ENCODE data around the gene BCKDHB. TPM values are rescaled to one million over a fixed set of nuclear protein-coding genes. Genes with fewer than 3 reads are reported as not detected.

Gene BCKDHB
- total and polyA plus RNA-seq, 9 donors, result 12.0 to 33.4 (median 18.7) TPM

DNA sequence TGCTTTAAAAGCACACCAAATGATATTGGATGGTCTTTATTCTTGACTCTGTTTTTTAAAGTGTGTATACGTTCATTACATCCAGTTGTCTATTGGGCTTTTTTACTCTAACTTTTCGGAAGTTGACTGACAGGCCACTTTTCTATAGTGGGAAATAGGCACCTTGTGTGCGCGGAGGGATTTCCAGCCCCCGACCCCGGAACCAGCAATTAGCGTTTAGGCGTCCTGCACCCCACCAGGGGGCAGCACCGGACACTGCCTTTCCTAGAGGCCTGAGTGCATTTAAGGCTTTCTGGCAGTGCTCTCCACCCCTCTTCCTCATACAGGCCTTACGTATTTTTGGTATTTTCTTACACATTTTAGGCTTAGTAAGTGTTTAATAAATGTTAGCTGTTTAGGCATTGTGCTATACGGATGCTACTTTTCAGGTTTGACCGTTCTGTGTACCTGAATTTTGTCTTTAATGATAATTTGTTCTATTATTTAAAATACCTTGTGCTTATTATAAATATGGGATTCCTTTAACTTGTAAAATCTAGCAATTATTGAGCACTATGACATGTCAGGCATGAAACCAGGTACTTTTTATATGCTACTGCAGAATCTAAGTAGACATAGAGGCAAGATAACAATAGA, 231.8 kb downstream of the BCKDHB start:
- DNase-seq, result peak in 4 of 5 donors; percentile 28 to 54 (median 32)
- WGBS, 3 donors, result 78 to 84% (median 80%) methylated on average over 12 of the region's 12 CpGs
- H3K27ac ChIP-seq, result no peak overlapping the region

GRCh38 chr6:80339421-80339820, 232.9 kb downstream of the BCKDHB start:
- H3K36me3 ChIP-seq, result no peaks in the 10 kb centered on the region
- H3K4me1 ChIP-seq (ENCODE audit: insufficient read depth), result no peaks in the 10 kb centered on the region
- H3K9me3 ChIP-seq, result no peaks in the 10 kb centered on the region
- no peaks in the 10 kb centered on the region for H3K27me3 ChIP-seq
- no peak for DNase-seq
- TF ChIP-seq CTCF (IDR thresholded peaks at IDR 0.05) (no peak), EP300 (IDR thresholded peaks at IDR 0.05) (no peak), POLR2A (IDR thresholded peaks at IDR 0.05) (no peak)
- H3K27ac ChIP-seq, result no peak overlapping the region
- intact Hi-C loops (cut with DNase I), result no loop called here
- no peak overlapping the region for H3K4me3 ChIP-seq

More for the DNA sequence above, 231.8 kb downstream of the BCKDHB start:
- TF ChIP-seq POLR2A (IDR thresholded peaks at IDR 0.05), result no peak
- no peak for TF ChIP-seq CTCF (IDR thresholded peaks at IDR 0.05)
- TF ChIP-seq EP300 (IDR thresholded peaks at IDR 0.05), result no peak
- H3K9me3 ChIP-seq, result no peaks in the 10 kb centered on the region
- no peaks in the 10 kb centered on the region for H3K36me3 ChIP-seq
- no peaks in the 10 kb centered on the region for H3K27me3 ChIP-seq
- intact Hi-C loops (cut with DNase I), result no loop called here
- H3K4me1 ChIP-seq (ENCODE audit: insufficient read depth), result no peaks in the 10 kb centered on the region
- H3K4me3 ChIP-seq, result no peak overlapping the region

- DNase-seq, result no peak
- whole genome bisulfite sequencing, 3 donors, result 88 to 94% (median 91%) methylated on average over 4 of the region's 4 CpGs
- intact Hi-C loops (cut with DNase I), result no loop called here
Measured at GRCh38 chr6:80340280-80340679, 233.8 kb downstream of the BCKDHB start.

DNA sequence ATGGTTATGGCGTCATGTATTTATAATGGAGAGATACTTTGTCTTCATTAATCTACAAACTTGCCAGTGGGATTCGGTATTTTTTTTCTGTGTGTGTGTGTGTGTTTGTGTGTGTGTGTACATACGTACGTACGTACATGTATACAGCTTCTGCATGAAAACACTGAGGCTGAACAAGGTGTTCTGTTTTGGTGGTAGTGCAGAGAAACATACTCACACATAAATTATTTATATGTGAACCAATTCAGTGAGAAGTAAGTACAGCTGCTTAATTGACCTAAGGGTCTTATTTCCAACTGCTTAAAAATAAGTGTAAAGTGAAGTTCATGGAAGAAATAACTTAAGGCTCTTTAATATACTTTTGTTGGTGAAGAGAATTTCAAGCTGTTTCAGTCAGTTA, 234.2 kb downstream of the BCKDHB start:
- intact Hi-C loops (cut with DNase I), result no loop called here
- Histone ChIP-seq H3K9me3 (no peaks in the 10 kb centered on the region), H3K27me3 (no peaks in the 10 kb centered on the region), H3K4me1 (ENCODE audit: insufficient read depth) (no peaks in the 10 kb centered on the region), H3K27ac (no peak overlapping the region), H3K4me3 (no peak overlapping the region), H3K36me3 (no peaks in the 10 kb centered on the region)
- no peak for DNase-seq
- no peak for TF ChIP-seq EP300 (IDR thresholded peaks at IDR 0.05)
- TF ChIP-seq POLR2A (IDR thresholded peaks at IDR 0.05), result no peak
- WGBS, 3 donors, result 71 to 75% (median 73%) methylated on average over 5 of the region's 5 CpGs

More at GRCh38 chr6:80340280-80340679, 233.8 kb downstream of the BCKDHB start:
- no peaks in the 10 kb centered on the region for H3K36me3 ChIP-seq
- no peak for TF ChIP-seq CTCF (IDR thresholded peaks at IDR 0.05)
- TF ChIP-seq EP300 (IDR thresholded peaks at IDR 0.05), result no peak
- no peak for TF ChIP-seq POLR2A (IDR thresholded peaks at IDR 0.05)
- H3K4me3 ChIP-seq, result no peak overlapping the region
- no peak overlapping the region for H3K27ac ChIP-seq
- no peaks in the 10 kb centered on the region for H3K4me1 ChIP-seq (ENCODE audit: insufficient read depth)
- no peaks in the 10 kb centered on the region for H3K9me3 ChIP-seq
- H3K27me3 ChIP-seq, result no peaks in the 10 kb centered on the region

GRCh38 chr6:80341330-80341729, 234.9 kb downstream of the BCKDHB start:
- no peak for DNase-seq
- intact Hi-C loops (cut with DNase I), result no loop called here
- H3K36me3 ChIP-seq, result no peaks in the 10 kb centered on the region
- H3K4me3 ChIP-seq, result no peak overlapping the region
- H3K9me3 ChIP-seq, result no peaks in the 10 kb centered on the region
- no peak overlapping the region for H3K27ac ChIP-seq
- 16 to 35% (median 25%) methylated on average over 4 of the region's 4 CpGs for WGBS, 3 donors
- H3K4me1 ChIP-seq (ENCODE audit: insufficient read depth), result no peaks in the 10 kb centered on the region
- H3K27me3 ChIP-seq, result no peaks in the 10 kb centered on the region
- TF ChIP-seq EP300 (IDR thresholded peaks at IDR 0.05) (no peak), CTCF (IDR thresholded peaks at IDR 0.05) (no peak), POLR2A (IDR thresholded peaks at IDR 0.05) (no peak)
